HepG2 (cell line): ENCODE results near the gene SMIM41. TPM values are rescaled to one million over a fixed set of nuclear protein-coding genes. Genes with fewer than 3 reads are reported as not detected.

Source experiments
- ADNP ChIP-seq: sonication (generic); formaldehyde crosslinking; IDR thresholded peaks from 2 replicates; pipeline ENCODE4 v1.4.0; 2020; ENCODE audit warnings: missing genetic modification reagents
- ATF3 ChIP-seq: sonication (generic); formaldehyde crosslinking; IDR thresholded peaks from 2 replicates; pipeline ENCODE4 v1.4.0; 2020; ENCODE audit warnings: missing genetic modification reagents
- ATM ChIP-seq: fragments of 450-650 bp; IDR thresholded peaks from 2 replicates; pipeline ENCODE4 v1.7.1; 2017; ENCODE audit warnings: mild to moderate bottlenecking, borderline replicate concordance
- BHLHE40 ChIP-seq: IDR thresholded peaks from 2 replicates; pipeline ENCODE4 v1.6.1; 2011; ENCODE audit warnings: low read length, improper control_type of control experiment
- FOXA3 ChIP-seq: IDR thresholded peaks from 2 replicates; pipeline ENCODE4 v1.6.1; 2016; ENCODE audit warnings: missing genetic modification reagents, missing compliant biosample characterization
- HMG20B ChIP-seq: conservative IDR thresholded peaks from 2 replicates; pipeline ENCODE4 v1.6.1; 2016; ENCODE audit warnings: missing genetic modification reagents, missing compliant biosample characterization
- KDM2A ChIP-seq: sonication (generic); formaldehyde crosslinking; IDR thresholded peaks from 2 replicates; pipeline ENCODE4 v1.4.0; 2020; ENCODE audit warnings: low read depth, missing genetic modification reagents, borderline replicate concordance
- MATR3 ChIP-seq: sonication (generic); formaldehyde crosslinking; IDR thresholded peaks from 2 replicates; pipeline ENCODE4 v1.4.0; 2020; ENCODE audit warnings: missing genetic modification reagents
- MTF2 ChIP-seq: sonication (generic); formaldehyde crosslinking; IDR thresholded peaks from 2 replicates; pipeline ENCODE4 v1.5.0; 2020; ENCODE audit warnings: missing genetic modification reagents, borderline replicate concordance
- MYPOP ChIP-seq: sonication (generic); formaldehyde crosslinking; IDR thresholded peaks from 2 replicates; pipeline ENCODE4 v1.8.1; 2023; ENCODE audit warnings: mild to moderate bottlenecking, moderate library complexity, missing genetic modification reagents
- NFATC3 ChIP-seq: sonication (generic); formaldehyde crosslinking; IDR thresholded peaks from 2 replicates; pipeline ENCODE4 v1.5.1; 2020; ENCODE audit warnings: mild to moderate bottlenecking, missing genetic modification reagents
- NR2F2 ChIP-seq: IDR thresholded peaks from 2 replicates; pipeline ENCODE4 v1.6.1; 2012; ENCODE audit warnings: low read depth, inconsistent platforms, borderline replicate concordance
- NR3C1 ChIP-seq: sonication (generic); formaldehyde crosslinking; IDR thresholded peaks from 2 replicates; pipeline ENCODE4 v1.4.0; 2020; ENCODE audit warnings: missing genetic modification reagents
- TSC22D2 ChIP-seq: sonication (generic); formaldehyde crosslinking; IDR thresholded peaks from 2 replicates; pipeline ENCODE4 v1.5.1; 2020; ENCODE audit warnings: missing genetic modification reagents, mild to moderate bottlenecking, borderline replicate concordance
- ZBTB20 ChIP-seq: sonication (generic); formaldehyde crosslinking; IDR thresholded peaks from 2 replicates; pipeline ENCODE4 v1.8.1; 2023; ENCODE audit warnings: missing genetic modification reagents, low read depth, mild to moderate bottlenecking, borderline replicate concordance
- ZBTB4 ChIP-seq: sonication (generic); formaldehyde crosslinking; IDR thresholded peaks from 2 replicates; pipeline ENCODE4 v1.4.0; 2020; ENCODE audit warnings: missing genetic modification reagents, mild to moderate bottlenecking, borderline replicate concordance
- ZNF235 ChIP-seq: sonication (generic); formaldehyde crosslinking; IDR thresholded peaks from 2 replicates; pipeline ENCODE4 v1.8.1; 2023; ENCODE audit warnings: mild to moderate bottlenecking, missing genetic modification reagents, borderline replicate concordance
- ZNF615 ChIP-seq: sonication (generic); formaldehyde crosslinking; IDR thresholded peaks from 2 replicates; pipeline ENCODE4 v1.5.0; 2020; ENCODE audit warnings: mild to moderate bottlenecking, missing genetic modification reagents, borderline replicate concordance
- ZNF652 ChIP-seq: IDR thresholded peaks from 2 replicates; pipeline ENCODE4 v1.6.1; 2016; ENCODE audit warnings: low read depth, borderline replicate concordance
- polyA plus RNA-seq, 8 experiments: library from polyadenylated mRNA; depleted of rRNA in 3 of 8; stranded (reverse) in 7 of 8; unstranded in 1 of 8; fragments of >200 nt; fragmentation: Illumina TruSeq in 4 of 8; extraction: Trizol in 4 of 8; gene quantifications; 2 replicates each; pipeline versions ENCODE4 v1.2.1 to v1.2.3, GENCODE V29; 2011 to 2016; ENCODE audit warnings: low read depth in 4 of 8, missing spikeins in 1 of 8, mixed read lengths in 1 of 8; ENCODE audit not compliant: insufficient read depth in 1 of 8
- total RNA-seq, 5 experiments: library from RNA; depleted of rRNA; stranded (reverse); fragments of >200 nt; fragmentation: Illumina TruSeq; extraction: Trizol; gene quantifications; 2 replicates each; pipeline ENCODE4 v1.2.3, GENCODE V29; 2016; ENCODE audit warnings: low read depth in 1 of 5
- TF ChIP-seq, protein P1 (sequence below), 2 experiments: sonication (generic) in 1 of 2; formaldehyde crosslinking in 1 of 2; IDR thresholded peaks; 2 replicates each; pipeline versions ENCODE4 v1.4.0 to v1.6.1; 2016 to 2020; ENCODE audit warnings: borderline replicate concordance in 1 of 2, low read depth in 1 of 2, mild to moderate bottlenecking in 1 of 2, missing genetic modification reagents in 1 of 2

The SMIM41 gene
- total and polyA plus RNA-seq, 2 of the 13 experiments (the other 11 are each of a cell fraction or from before 2014, with no cell fraction given), result not detected

DNA sequence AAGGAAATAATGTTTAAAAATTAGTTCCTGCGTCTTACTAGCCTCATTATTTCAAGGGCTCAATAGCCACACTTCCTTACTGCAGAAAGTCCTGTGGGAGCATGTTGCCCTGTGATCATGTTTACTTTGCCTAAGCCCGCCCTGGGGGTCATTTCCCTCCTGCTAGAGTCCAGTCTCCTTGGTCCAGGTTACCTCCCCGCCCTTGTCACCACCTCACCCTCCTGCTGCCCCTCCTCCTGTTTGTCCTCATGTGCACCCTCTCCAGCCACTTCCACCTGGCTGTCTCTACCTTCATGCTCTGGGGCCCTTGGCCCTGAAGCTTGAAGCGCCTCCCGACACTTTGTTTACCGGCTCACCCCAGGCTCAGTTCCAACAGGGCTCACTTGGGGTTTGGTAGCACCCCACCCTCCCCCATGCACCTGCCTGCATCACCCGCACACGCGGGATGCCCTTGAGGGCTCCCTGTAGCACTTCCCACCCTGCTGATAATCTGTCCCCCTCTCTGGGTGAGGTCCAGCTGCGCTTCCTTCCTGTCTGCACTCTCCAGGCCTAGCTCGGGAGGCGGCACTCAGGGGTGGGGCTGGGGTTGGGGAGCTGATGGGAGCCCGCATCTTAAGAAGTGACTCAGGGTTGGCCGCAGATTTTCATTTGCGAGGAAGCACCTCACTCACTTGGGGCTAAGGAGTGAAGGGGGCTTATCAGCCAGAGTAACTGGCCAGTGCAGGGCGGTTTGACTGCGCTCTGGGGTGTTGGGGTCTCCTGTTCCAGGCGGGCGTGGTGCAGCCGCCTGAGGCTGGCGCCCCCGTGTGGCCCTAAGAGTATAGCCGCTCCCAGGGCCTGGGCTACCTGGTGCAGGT lies 40.1 kb downstream of the SMIM41 start (continued):
- TF ChIP-seq, protein P1, sequence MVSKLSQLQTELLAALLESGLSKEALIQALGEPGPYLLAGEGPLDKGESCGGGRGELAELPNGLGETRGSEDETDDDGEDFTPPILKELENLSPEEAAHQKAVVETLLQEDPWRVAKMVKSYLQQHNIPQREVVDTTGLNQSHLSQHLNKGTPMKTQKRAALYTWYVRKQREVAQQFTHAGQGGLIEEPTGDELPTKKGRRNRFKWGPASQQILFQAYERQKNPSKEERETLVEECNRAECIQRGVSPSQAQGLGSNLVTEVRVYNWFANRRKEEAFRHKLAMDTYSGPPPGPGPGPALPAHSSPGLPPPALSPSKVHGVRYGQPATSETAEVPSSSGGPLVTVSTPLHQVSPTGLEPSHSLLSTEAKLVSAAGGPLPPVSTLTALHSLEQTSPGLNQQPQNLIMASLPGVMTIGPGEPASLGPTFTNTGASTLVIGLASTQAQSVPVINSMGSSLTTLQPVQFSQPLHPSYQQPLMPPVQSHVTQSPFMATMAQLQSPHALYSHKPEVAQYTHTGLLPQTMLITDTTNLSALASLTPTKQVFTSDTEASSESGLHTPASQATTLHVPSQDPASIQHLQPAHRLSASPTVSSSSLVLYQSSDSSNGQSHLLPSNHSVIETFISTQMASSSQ (IDR thresholded peaks at IDR 0.05; ENCODE audit: low read depth), result peak; percentile 64
- TF ChIP-seq, protein P1 (CRISPR knock-in tag; IDR thresholded peaks at IDR 0.05; ENCODE audit: borderline replicate concordance), result 0 out of 2 replicates have a peak, but pooled peaks have one; percentile 50
- TF ChIP-seq ZBTB4 (CRISPR knock-in tag) (0 out of 2 replicates have a peak, but pooled peaks have one; percentile 43), ADNP (CRISPR knock-in tag) (no peak), ZBTB20 (CRISPR knock-in tag) (peak; percentile 38; the same call in 1 of the 2 replicates), ATF3 (CRISPR knock-in tag) (no peak), NR3C1 (CRISPR knock-in tag) (no peak), MTF2 (CRISPR knock-in tag) (no peak), MYPOP (CRISPR knock-in tag) (peak; percentile 33; the same call in 1 of the 2 replicates), ZNF615 (no peak), BHLHE40 (no peak), ZNF652 (CRISPR knock-in tag) (no peak), FOXA3 (peak; percentile 94), KDM2A (peak; percentile 30; the same call in 1 of the 2 replicates), NR2F2 (peak; percentile 67; the same call in 1 of the 2 replicates), HMG20B (CRISPR knock-in tag) (no peak), NFATC3 (CRISPR knock-in tag) (no peak), ATM (no peak), ZNF235 (CRISPR knock-in tag) (no peak), MATR3 (no peak), TSC22D2 (CRISPR knock-in tag) (no peak)
